H7 (cell line): ENCODE results near the gene PACRGL. TPM values are rescaled to one million over a fixed set of nuclear protein-coding genes. Genes with fewer than 3 reads are reported as not detected.
"Not testable (repeated sequence)": the region's sequence is repeated elsewhere in the genome, so short reads cannot be mapped to it uniquely, and the experiment has no call there.

Source experiments
- DNase-seq: peaks from one replicate; pipeline ENCODE4 v3.0.0; 2012
- H3K27me3 ChIP-seq: 2 replicates; pipeline ENCODE4 v1.6.0; 2011; ENCODE audit warnings: mild to moderate bottlenecking, low read length; ENCODE audit not compliant: control insufficient read depth, insufficient read depth
- H3K36me3 ChIP-seq: replicated peaks from 2 replicates; pipeline ENCODE4 v1.5.1; 2011; ENCODE audit warnings: low read length; ENCODE audit not compliant: control insufficient read depth, insufficient read depth
- H3K4me3 ChIP-seq: 2 replicates; pipeline ENCODE4 v1.5.1; 2011; ENCODE audit warnings: low read depth, mild to moderate bottlenecking, control low read depth, low read length, moderate library complexity; ENCODE audit not compliant: insufficient read depth
- total RNA-seq: library from RNA; depleted of rRNA; stranded (reverse); fragments of >200 nt; shearing (Covaris generic); gene quantifications from 2 replicates; pipeline ENCODE4 v1.2.3, GENCODE V29; 2014

Gene PACRGL
- total RNA-seq, 1 experiment from 2014 or later = 20.9 TPM

DNA sequence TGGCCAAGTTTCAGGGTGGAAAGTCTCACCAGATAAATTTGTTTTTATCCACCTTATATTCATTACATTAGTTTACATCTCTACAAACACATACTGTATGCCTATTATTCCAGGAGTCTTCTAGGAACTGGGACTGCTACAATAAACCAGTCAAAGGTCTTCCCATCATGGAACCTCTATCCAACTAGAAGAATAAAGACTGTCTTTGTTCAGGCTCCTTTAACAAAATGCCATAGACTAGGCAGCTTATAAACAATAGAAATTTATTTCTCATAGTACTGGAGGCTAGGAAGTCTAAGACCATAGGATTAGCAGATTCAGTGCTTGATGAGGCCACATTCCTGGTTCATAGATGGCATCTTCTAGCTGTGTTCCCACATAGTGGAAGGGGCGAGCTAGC is 61.6 kb downstream of the PACRGL start:
- H3K27me3 ChIP-seq = no peaks in the 10 kb centered on the region
- DNase-seq = no peak
- H3K36me3 ChIP-seq = no peaks in the 10 kb centered on the region
- no peak overlapping the region for H3K4me3 ChIP-seq

DNA sequence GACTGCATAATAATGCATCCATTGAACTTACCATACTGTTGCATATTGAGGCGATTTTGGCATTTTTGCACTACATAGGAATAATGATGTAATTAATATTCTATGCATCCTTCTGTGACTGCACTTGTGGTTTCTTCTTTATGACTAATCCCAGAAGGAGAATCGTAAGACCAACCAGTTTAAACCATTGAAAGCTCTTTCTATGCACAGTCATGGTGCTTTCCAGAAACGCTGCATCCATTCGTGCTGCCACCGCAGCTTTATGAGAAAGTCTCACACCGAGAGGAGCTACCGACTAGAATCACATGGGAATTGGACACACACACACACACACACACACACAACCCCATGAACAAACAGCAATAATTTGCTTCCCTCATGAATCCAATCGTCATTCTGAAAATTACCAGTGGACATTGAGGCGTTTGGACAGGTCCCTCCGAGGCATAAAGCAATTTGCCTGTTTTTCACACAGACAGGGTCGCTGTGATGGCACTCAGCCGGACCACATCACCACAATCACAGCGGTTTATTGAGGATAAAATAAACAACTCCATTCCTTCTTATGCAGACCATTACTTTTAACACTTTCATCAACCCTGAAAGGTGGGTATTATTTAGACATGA is 64.2 kb downstream of the PACRGL start:
- Histone ChIP-seq H3K27me3 (no peaks in the 10 kb centered on the region), H3K36me3 (no peaks in the 10 kb centered on the region), H3K4me3 (no peak overlapping the region)
- no peak for DNase-seq

DNA sequence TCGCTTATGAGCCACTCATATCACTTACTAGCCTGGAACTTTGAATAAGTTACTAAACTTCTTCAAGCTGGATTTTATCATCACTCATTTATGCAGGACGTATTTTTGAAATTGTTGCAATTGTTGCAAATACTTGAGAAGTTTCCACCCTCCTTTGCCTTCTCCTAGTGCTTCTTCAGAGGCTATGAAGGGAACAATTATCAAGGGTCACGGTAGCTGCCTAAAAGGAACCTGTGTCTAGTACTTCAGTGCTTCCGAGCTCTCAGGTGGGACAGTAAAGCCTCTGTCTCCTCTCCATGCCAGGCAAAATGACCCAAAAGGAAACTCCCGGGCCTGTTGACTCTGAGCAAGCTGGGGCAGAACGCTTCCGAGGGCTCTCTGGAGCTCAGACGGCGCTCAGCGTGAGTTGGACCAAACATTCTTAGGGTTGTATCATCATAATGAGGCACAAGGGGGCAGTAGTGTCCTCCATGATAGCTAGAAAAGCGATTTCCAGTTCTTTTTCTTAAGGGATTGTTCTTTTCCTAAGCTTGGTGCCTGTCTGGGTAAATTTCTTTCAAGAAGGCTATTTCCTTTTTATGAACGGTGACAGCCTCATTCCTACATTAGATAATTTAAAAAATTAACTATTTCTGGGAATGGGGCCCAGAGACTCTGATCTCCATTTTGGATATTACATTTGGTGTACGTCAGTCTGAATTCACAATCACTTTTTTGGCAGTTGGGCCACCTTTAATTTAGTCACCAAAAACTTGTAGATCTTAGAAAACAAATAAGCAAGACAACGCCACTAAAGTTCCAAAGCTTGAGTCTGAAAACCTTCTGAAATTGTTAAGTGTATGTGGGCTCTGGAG is 73.1 kb downstream of the PACRGL start:
- peak; percentile 37 for DNase-seq
- Histone ChIP-seq H3K36me3 (no peaks in the 10 kb centered on the region), H3K27me3 (no peaks in the 10 kb centered on the region), H3K4me3 (no peak overlapping the region)

DNA sequence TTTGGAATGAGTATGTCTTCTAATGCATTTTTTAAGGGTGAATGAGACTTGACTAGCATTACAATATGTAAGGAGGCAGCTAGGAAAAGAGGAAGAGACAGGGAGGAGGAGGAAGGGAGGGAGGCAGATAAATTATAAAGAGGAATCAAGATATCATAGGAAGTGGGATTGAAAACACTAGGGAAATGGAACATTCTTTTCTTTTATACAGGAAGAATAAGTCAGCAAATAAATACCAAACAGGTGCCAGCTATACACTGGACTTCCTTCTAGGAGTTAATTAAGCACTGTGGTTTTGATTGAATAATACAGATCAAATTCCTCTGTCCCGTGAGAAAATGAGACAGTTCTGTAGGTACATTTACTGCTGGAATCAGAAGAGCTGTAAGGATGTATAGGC is 78.6 kb downstream of the PACRGL start:
- DNase-seq = no peak
- Histone ChIP-seq H3K4me3 (no peak overlapping the region), H3K27me3 (no peaks in the 10 kb centered on the region), H3K36me3 (no peaks in the 10 kb centered on the region)

DNA sequence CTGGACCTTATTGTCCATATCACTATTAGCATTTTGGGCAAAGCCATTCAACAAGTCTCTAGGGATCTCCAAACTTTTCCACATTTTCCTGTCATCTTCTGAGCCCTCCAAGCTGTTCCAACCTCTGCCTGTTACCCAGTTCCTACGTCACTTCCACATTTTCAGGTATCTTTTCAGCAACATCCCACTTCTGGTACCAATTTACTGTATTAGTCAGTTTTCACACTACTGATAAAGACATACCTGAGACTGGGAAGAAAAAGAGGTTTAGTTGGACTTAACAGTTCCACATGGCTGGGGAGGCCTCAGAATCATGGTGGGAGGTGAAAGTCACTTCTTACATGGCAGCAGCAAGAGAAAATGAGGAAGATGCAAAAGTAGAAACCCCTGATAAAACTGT is 82.9 kb downstream of the PACRGL start:
- H3K27me3 ChIP-seq, DNase-seq, H3K36me3 ChIP-seq, H3K4me3 ChIP-seq: not testable (repeated sequence)

DNA sequence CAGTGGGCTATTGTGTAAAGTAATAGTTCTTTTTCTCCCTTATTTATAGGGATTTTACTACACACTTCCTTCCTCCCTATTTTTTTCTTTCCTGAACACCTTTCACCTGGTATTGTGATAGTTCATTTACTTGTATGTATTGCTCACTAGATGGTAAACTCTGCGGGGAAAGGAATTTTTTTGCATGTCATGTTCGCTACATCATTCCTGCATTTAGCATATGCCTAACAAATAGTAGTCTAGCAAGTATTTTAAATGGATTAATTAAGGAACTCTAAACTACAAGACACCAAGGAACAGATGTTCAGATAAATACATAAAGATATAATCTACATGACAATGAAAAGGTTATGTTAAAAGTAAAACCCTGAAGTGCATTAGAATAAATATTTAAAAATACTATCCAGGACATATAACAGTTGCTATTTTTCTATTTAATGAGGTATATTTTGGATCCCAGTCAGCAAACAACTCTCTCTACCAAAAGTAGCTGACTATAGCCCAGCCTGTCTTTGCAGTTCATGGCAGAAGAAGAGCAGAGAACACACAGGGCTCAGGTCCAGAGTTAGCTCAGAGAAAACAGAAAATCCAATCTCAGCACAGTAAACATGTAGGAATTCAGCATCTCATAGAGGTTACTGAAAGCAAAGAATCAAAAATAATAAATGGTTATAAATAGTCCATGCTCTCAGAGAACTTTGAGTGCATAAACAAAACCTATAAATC is 87.8 kb downstream of the PACRGL start:
- H3K4me3 ChIP-seq = no peak overlapping the region

More for the DNA sequence above, 87.8 kb downstream of the PACRGL start:
- H3K27me3 ChIP-seq = no peaks in the 10 kb centered on the region
- DNase-seq = no peak
- H3K36me3 ChIP-seq = no peaks in the 10 kb centered on the region
